ENCODE measurements around the gene SYDE2.

Gene SYDE2

DNA sequence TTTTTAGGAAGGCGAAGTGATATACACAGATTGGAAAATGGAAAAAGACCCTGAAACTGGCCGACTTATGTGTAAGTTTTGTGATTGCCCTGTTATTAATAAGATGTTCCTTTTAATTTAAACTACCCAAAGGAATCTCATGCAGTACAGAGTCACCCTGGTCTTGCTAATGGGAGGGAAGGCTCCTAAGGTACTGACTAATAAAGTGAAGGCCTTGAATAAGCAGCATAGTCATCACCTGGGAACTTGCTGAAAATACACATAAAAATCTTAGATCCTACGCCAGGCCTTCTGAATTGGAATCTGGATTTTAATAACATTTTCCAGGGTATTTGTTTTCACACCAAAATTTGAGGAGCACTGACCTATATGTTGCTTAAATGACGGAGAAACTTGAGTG is 79.1 kb downstream of the SYDE2 start:
- DNase-seq: no peak

DNA sequence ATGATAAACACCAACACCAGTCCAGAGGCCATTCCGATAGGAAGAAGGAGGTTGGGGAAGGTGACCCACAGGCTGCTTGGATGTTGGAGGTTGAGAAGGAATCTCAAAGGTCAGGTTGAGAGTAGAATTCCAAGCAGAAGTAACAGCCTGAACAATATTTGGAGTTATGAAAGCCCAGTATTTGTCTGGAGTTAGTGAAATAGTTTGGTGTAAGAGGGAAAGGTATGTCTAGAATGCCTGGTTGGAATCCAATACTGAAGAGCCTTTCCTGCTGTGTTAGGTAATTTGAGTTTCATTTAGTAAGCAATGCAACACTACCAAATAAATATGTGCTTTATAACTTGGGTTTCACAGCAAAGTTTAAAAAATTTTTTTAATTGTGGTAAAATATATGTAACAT is 82.1 kb downstream of the SYDE2 start:
- no peak for DNase-seq

- no peak for DNase-seq
These were observed 84.0 kb downstream of the SYDE2 start for GRCh38 chr1:85116856-85117255.

DNA sequence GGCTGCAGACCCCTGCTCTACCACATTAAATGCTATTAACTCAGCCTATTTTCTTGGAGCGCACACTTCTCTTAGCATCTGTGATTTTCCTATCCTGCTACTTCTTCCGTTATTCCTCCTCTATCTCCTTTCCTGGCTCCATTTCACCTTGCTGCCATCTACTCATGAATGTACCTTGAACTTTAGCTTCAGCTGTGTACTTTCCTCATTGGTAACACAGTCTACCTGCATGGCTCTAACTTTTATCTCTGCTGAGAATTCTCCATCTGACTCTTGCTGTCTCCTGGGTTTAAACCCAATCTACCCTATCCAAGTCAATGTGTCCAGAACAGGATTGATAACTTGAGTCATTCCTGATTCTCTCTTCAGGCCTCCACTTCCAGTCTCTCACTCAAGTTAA is 84.9 kb downstream of the SYDE2 start:
- DNase-seq: no peak

GRCh38 chr1:85111695-85112094 is 89.1 kb downstream of the SYDE2 start:
- DNase-seq: no peak

- no peak for DNase-seq
These were observed 91.3 kb downstream of the SYDE2 start for GRCh38 chr1:85109475-85109874.

Data from activated CD4-positive, CD25-positive, alpha-beta regulatory T cell (primary cell).